Kidney (tissue), 14 donors: Measurements from ENCODE around the gene ACSM6. TPM values are rescaled to one million over a fixed set of nuclear protein-coding genes. Genes with fewer than 3 reads are reported as not detected.

Experiments
- DNase-seq, 5 donors: peaks; one replicate each; pipeline ENCODE4 v3.0.0-alpha.2; 2013 to 2020
- FAIRE-seq: peaks from 2 replicates; lab custom pipeline; 2012; peaks lifted over from hg19 to GRCh38; lab: Jason Lieb, UNC
- H3K27ac ChIP-seq, 2 donors: one replicate each; pipeline ENCODE4 v1.7.0; 2013; ENCODE audit warnings: low read depth in 2 of 2, low read length in 2 of 2, inconsistent platforms in 1 of 2
- H3K27me3 ChIP-seq: one replicate; pipeline ENCODE4 v1.7.1; 2013; ENCODE audit warnings: low read length, inconsistent platforms; ENCODE audit not compliant: control insufficient read depth, insufficient read depth
- H3K36me3 ChIP-seq, 3 donors: one replicate each; pipeline versions ENCODE4 v1.7.0 to v1.7.1; 2013; ENCODE audit warnings: low read length in 3 of 3, control low read depth in 1 of 3, inconsistent platforms in 1 of 3; ENCODE audit not compliant: insufficient read depth in 3 of 3, control insufficient read depth in 2 of 3
- H3K4me1 ChIP-seq, 3 donors: one replicate each; pipeline versions ENCODE4 v1.7.0 to v1.7.1; 2013; ENCODE audit warnings: low read length in 3 of 3, inconsistent platforms in 1 of 3, low read depth in 1 of 3; ENCODE audit not compliant: control insufficient read depth in 2 of 3, insufficient read depth in 2 of 3
- H3K4me3 ChIP-seq, 3 donors: one replicate each; pipeline versions ENCODE4 v1.7.0 to v1.8.1; 2013; ENCODE audit warnings: low read length in 3 of 3, control low read depth in 1 of 3, inconsistent platforms in 1 of 3
- H3K9ac ChIP-seq, 3 donors: one replicate each; pipeline versions ENCODE4 v1.7.0 to v1.7.1; 2013; ENCODE audit warnings: low read length in 3 of 3, control low read depth in 1 of 3, inconsistent platforms in 1 of 3
- H3K9me3 ChIP-seq, 3 donors: one replicate each; pipeline versions ENCODE4 v1.7.0 to v1.7.1; 2013; ENCODE audit warnings: low read length in 3 of 3, control low read depth in 1 of 3, inconsistent platforms in 1 of 3; ENCODE audit not compliant: control insufficient read depth in 2 of 3, insufficient read depth in 1 of 3
- CTCF ChIP-seq: IDR thresholded peaks from 3 replicates; pipeline ENCODE4 v1.5.1; 2012; ENCODE audit warnings: mild to moderate bottlenecking, moderate library complexity, borderline replicate concordance; ENCODE audit not compliant: insufficient read depth; ENCODE audit errors: extremely low read depth
- intact Hi-C: fragments of 100-400 bp; cut with DNase I; formaldehyde crosslinking; loops from one replicate; pipeline ENCODE4 v1.11.1; 2022
- polyA plus RNA-seq: library from polyadenylated mRNA; stranded (reverse); fragments of 350-450 nt; fragmentation: Illumina TruSeq; extraction: RNeasy Lipid Tissue Mini Kit (QIAGEN cat#74804); gene quantifications from one replicate; pipeline ENCODE4 v1.2.3, GENCODE V29; 2014; ENCODE audit warnings: low read depth, low replicate concordance; ENCODE audit not compliant: insufficient read depth
- total RNA-seq: library from RNA; stranded (reverse); fragmentation: NEBNext Ultra II Directional; extraction: Animal tissue kit (Norgen Biotek cat#: 25700); gene quantifications from one replicate; pipeline ENCODE4 v1.2.1, GENCODE V29; 2021
- donor health status: control.
- donor health status: control.
- donor health status: control.
- donor health status: control.
- donor health status: control.
- donor health status: DM: yes; HTN: yes; CAD: no.
- donor health status: Normal renal cell carcinoma (clear cell type).

Gene ACSM6
- total and polyA plus RNA-seq, 2 donors from 2014 or later: 0.34 TPM; not detected in 1

GRCh38 chr10:95183271-95184230 is 10.5 kb upstream of the ACSM6 start:
- Histone ChIP-seq H3K36me3 (no peaks in the 10 kb centered on the region), H3K4me3 (peak overlapping the region; percentile 61 to 77 (median 71)), H3K27me3 (no peaks in the 10 kb centered on the region), H3K9ac (peak overlapping the region; percentile 42 to 83 (median 82)), H3K4me1 (no peaks in the 10 kb centered on the region), H3K9me3 (no peaks in the 10 kb centered on the region), H3K27ac (peak overlapping the region; percentile 73 to 75)
- intact Hi-C loops: no loop called here
- FAIRE-seq (no peak), DNase-seq (peak; percentile 93 to 96 (median 94))
- TF ChIP-seq CTCF: peak; percentile 87

GRCh38 chr10:95187617-95188016 is 6.4 kb upstream of the ACSM6 start:
- H3K27me3 ChIP-seq: no peaks in the 10 kb centered on the region
- no peak for FAIRE-seq
- no peak overlapping the region for H3K9ac ChIP-seq
- no peak overlapping the region for H3K27ac ChIP-seq
- no peak for DNase-seq
- TF ChIP-seq CTCF: no peak
- no peaks in the 10 kb centered on the region for H3K36me3 ChIP-seq
- no peak overlapping the region for H3K4me3 ChIP-seq
- intact Hi-C loops: no loop called here
- no peaks in the 10 kb centered on the region for H3K9me3 ChIP-seq
- no peaks in the 10 kb centered on the region for H3K4me1 ChIP-seq

GRCh38 chr10:95188593-95188992 is 5.4 kb upstream of the ACSM6 start:
- Histone ChIP-seq H3K4me1 (no peaks in the 10 kb centered on the region), H3K36me3 (no peaks in the 10 kb centered on the region), H3K27ac (no peak overlapping the region), H3K9ac (no peak overlapping the region), H3K9me3 (no peaks in the 10 kb centered on the region), H3K4me3 (no peak overlapping the region), H3K27me3 (no peaks in the 10 kb centered on the region)
- TF ChIP-seq CTCF: no peak
- FAIRE-seq (no peak), DNase-seq (no peak)
- intact Hi-C loops: no loop called here
